Measurements from ENCODE around the gene PRDM4. TPM values are rescaled to one million over a fixed set of nuclear protein-coding genes. Genes with fewer than 3 reads are reported as not detected.

The PRDM4 gene
- total RNA-seq, 2 experiments from 2014 or later, result 40.2 to 44.0 TPM

DNA sequence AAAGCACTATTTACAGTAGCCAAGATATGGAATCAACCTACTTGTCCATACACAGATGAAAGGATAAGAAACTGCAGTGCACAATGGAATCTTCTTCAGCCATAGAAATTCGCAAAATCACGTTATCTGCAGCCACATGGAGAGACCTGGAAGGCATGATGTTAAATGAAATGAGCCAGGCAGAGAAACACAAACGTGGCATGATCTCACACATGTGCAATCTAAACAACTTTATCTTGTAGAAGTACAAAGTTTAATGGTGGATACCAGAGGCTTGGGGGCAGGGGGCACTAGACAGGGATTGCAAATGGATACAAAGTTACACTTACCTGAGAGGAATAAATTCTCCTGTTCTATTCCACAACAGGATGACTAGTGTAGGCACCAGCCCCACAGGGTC, 37.6 kb upstream of the PRDM4 start:
- peaks cover 51% of the 10 kb centered on the region for H3K27me3 Mint-ChIP-seq
- ChIA-PET CTCF (no interaction called here), POLR2A (no interaction called here)
- TF ChIP-seq, protein P1, sequence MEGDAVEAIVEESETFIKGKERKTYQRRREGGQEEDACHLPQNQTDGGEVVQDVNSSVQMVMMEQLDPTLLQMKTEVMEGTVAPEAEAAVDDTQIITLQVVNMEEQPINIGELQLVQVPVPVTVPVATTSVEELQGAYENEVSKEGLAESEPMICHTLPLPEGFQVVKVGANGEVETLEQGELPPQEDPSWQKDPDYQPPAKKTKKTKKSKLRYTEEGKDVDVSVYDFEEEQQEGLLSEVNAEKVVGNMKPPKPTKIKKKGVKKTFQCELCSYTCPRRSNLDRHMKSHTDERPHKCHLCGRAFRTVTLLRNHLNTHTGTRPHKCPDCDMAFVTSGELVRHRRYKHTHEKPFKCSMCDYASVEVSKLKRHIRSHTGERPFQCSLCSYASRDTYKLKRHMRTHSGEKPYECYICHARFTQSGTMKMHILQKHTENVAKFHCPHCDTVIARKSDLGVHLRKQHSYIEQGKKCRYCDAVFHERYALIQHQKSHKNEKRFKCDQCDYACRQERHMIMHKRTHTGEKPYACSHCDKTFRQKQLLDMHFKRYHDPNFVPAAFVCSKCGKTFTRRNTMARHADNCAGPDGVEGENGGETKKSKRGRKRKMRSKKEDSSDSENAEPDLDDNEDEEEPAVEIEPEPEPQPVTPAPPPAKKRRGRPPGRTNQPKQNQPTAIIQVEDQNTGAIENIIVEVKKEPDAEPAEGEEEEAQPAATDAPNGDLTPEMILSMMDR (IDR thresholded peaks at IDR 0.05), result no peak
- intact Hi-C loops (cut with DNase I, micrococcal nuclease), result no loop called here
- no peaks in the 10 kb centered on the region for H3K9me3 ChIP-seq (ENCODE audit: control insufficient read depth in 1 of 2, insufficient read depth in 1 of 2, low read length in 2 of 2)
- H3K27me3 ChIP-seq (ENCODE audit: control insufficient read depth in 1 of 2, insufficient read depth in 2 of 2, low read length in 2 of 2), result peaks cover 0 to 5% of the 10 kb centered on the region in 2 experiments
- H3K36me3 ChIP-seq (ENCODE audit: insufficient read depth, low read length), result no peaks in the 10 kb centered on the region
- ATAC-seq (ENCODE audit: poor library complexity), result no peak
- H3K4me3 ChIP-seq (ENCODE audit: low read length), result no peak overlapping the region
- no peak overlapping the region for H3K27ac ChIP-seq (ENCODE audit: low read depth in 1 of 2, low read length in 2 of 2)
- no peak overlapping the region for H3K27ac Mint-ChIP-seq
- H3K4me3 Mint-ChIP-seq, result no peak overlapping the region
- H3K9me3 Mint-ChIP-seq, result no peaks in the 10 kb centered on the region
- no peaks in the 10 kb centered on the region for H3K4me1 ChIP-seq (ENCODE audit: insufficient read depth, low read length)
- H3K4me1 Mint-ChIP-seq (ENCODE audit: low read depth), result no peaks in the 10 kb centered on the region
- no peak for DNase-seq
- H3K36me3 Mint-ChIP-seq (ENCODE audit: low read depth), result no peaks in the 10 kb centered on the region

DNA sequence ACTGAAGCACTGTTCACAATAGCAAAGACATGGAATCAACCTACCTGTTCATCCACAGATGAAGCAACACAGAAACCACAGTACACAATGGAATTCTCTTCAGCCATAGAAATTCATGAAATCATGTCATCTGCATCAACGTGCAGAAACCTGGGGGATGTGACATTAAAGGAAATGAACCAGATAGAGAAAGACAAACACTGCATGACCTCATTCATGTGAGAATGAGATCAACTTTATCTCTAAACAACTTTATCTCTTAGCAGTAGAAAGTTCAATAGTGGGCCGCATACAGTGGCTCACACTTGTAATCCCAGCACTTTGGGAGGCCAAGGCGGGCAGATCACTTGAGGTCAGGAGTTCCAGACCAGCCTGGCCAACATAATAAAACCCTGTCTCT, 33.5 kb upstream of the PRDM4 start:
- intact Hi-C loops (cut with DNase I, micrococcal nuclease), result no loop called here
- H3K4me3 ChIP-seq (ENCODE audit: low read length), result no peak overlapping the region
- TF ChIP-seq, protein P1 (IDR thresholded peaks at IDR 0.05), result no peak
- CTCF ChIA-PET, result interaction anchor here (0.6 kb wide), 1 partner anchor 36 kb away, joined by 3 read pairs; no protein-coding TSS in a partner anchor
- peaks cover 0 to 5% of the 10 kb centered on the region in 2 experiments for H3K27me3 ChIP-seq (ENCODE audit: control insufficient read depth in 1 of 2, insufficient read depth in 2 of 2, low read length in 2 of 2)
- H3K4me1 ChIP-seq (ENCODE audit: insufficient read depth, low read length), result no peaks in the 10 kb centered on the region
- H3K36me3 ChIP-seq (ENCODE audit: insufficient read depth, low read length), result no peaks in the 10 kb centered on the region
- H3K36me3 Mint-ChIP-seq (ENCODE audit: low read depth), result no peaks in the 10 kb centered on the region
- no peak overlapping the region for H3K27ac Mint-ChIP-seq
- peaks cover 4% of the 10 kb centered on the region for H3K9me3 Mint-ChIP-seq
- H3K27me3 Mint-ChIP-seq, result peaks cover 53% of the 10 kb centered on the region
- POLR2A ChIA-PET, result no interaction called here
- no peaks in the 10 kb centered on the region for H3K4me1 Mint-ChIP-seq (ENCODE audit: low read depth)
- H3K27ac ChIP-seq (ENCODE audit: low read depth in 1 of 2, low read length in 2 of 2), result no peak overlapping the region
- H3K9me3 ChIP-seq (ENCODE audit: control insufficient read depth in 1 of 2, insufficient read depth in 1 of 2, low read length in 2 of 2), result no peaks in the 10 kb centered on the region
- H3K4me3 Mint-ChIP-seq, result no peak overlapping the region
- no peak for DNase-seq
- no peak for ATAC-seq (ENCODE audit: poor library complexity)

DNA sequence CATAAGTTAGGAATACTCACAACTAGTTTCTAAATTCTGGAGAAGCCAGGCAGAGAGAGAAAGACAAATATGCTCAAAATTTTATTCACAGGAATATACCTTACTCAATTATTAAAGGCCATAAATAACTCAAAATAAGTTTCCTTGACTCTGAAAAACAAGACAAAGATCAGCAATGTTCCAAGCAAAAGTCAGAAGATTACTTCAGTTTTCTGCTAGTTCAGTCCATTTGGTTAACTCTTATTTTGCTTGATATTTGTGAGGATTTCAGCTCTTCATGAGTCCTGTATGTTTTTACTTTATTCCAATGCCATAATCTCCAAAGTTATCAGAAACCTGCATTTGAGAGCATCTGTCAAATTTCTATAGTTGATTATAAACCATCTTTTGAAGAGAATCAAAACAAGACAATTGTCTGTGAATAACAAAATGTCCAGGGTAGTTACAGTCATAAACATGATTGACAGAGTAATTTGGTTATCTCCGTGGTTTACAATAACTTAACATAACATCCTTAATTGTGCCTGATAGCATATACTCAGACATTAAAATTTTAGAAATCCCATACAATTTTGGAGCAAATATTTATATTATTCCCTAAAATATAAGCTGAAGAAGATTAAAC, 30.6 kb upstream of the PRDM4 start:
- Histone ChIP-seq H3K9me3 (ENCODE audit: control insufficient read depth in 1 of 2, insufficient read depth in 1 of 2, low read length in 2 of 2) (no peaks in the 10 kb centered on the region), H3K4me1 (ENCODE audit: insufficient read depth, low read length) (no peaks in the 10 kb centered on the region), H3K4me3 (ENCODE audit: low read length) (no peak overlapping the region), H3K27me3 (ENCODE audit: control insufficient read depth in 1 of 2, insufficient read depth in 2 of 2, low read length in 2 of 2) (peaks cover 0 to 5% of the 10 kb centered on the region in 2 experiments), H3K27ac (ENCODE audit: low read depth in 1 of 2, low read length in 2 of 2) (no peak overlapping the region), H3K36me3 (ENCODE audit: insufficient read depth, low read length) (no peaks in the 10 kb centered on the region)
- H3K36me3 Mint-ChIP-seq (ENCODE audit: low read depth), result no peaks in the 10 kb centered on the region
- no peak overlapping the region for H3K27ac Mint-ChIP-seq
- no peak for DNase-seq
- TF ChIP-seq, protein P1 (IDR thresholded peaks at IDR 0.05), result no peak
- peaks cover 4% of the 10 kb centered on the region for H3K9me3 Mint-ChIP-seq
- ChIA-PET POLR2A (no interaction called here), CTCF (no interaction called here)
- peaks cover 44% of the 10 kb centered on the region for H3K27me3 Mint-ChIP-seq
- intact Hi-C loops (cut with DNase I, micrococcal nuclease), result no loop called here
- no peak overlapping the region for H3K4me3 Mint-ChIP-seq
- no peaks in the 10 kb centered on the region for H3K4me1 Mint-ChIP-seq (ENCODE audit: low read depth)
- ATAC-seq (ENCODE audit: poor library complexity), result no peak
